ENCODE data around the gene SNX7. TPM values are rescaled to one million over a fixed set of nuclear protein-coding genes. Genes with fewer than 3 reads are reported as not detected.

Gene SNX7, protein sequence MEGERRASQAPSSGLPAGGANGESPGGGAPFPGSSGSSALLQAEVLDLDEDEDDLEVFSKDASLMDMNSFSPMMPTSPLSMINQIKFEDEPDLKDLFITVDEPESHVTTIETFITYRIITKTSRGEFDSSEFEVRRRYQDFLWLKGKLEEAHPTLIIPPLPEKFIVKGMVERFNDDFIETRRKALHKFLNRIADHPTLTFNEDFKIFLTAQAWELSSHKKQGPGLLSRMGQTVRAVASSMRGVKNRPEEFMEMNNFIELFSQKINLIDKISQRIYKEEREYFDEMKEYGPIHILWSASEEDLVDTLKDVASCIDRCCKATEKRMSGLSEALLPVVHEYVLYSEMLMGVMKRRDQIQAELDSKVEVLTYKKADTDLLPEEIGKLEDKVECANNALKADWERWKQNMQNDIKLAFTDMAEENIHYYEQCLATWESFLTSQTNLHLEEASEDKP
- 10 to 100 TPM; 38.0 to 45.1 (median 43.5) TPM for total RNA-seq
- long read RNA-seq, donor 1, transcript SNX7-201 (9 exons, 1,734 nt) = major isoform, 64 of 83 reads
- long read RNA-seq, donor 1, partial matches to known transcripts = 2 of 83 reads
- long read RNA-seq, donor 1, other reads (novel, unspliced or antisense) = 17 of 83 reads
- long read RNA-seq, donor 2, transcript SNX7-201 (9 exons, 1,734 nt) = major isoform, 6 of 11 reads
- long read RNA-seq, donor 2, partial matches to known transcripts = 1 of 11 reads
- long read RNA-seq, donor 2, other reads (novel, unspliced or antisense) = 4 of 11 reads

DNA sequence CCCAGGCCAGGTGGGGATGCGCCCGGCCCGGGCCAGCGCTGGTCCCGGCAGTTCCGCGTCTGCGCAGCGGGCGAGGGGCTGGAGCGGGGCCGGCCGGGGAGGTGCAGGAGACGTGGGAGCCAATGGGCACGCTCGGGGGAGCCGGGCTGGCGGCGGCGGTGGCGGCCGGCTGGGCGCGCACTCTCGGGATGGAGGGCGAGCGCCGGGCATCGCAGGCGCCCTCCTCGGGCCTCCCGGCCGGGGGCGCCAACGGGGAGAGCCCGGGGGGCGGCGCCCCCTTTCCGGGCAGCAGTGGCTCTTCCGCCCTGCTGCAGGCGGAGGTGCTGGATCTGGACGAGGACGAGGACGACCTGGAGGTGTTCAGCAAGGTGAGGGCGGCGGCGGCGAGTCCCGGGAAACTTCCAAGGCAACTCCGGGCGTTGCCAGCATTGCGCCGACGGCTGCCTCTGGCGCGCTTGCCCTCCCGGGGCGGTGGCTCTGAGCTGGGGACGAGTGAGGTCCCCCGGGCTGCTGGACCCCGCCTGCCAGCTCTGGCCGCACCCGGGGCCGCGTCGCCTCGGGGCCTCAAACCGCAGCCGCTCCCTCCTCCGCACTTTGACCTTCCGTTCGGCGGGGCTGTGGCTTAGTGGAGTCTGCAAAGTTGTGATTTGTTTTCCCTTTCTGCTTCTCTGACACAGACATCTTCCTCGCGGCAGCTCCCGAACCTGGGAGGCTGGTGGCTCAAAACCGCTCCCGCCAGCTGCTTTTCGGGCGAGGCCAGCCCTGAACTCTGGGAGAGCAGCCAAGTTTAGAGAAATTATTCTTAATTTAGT lies at the start of gene SNX7:
Gene SNX7 (plus strand): TSS at position 178 of the 812 bp plus-strand sequence. CDS start 11 bp downstream, at position 189.
- ATAC-seq = peak; percentile 91
- peak; percentile 86 to 91 (median 88) for DNase-seq
- Histone ChIP-seq H3K4me1 (ENCODE audit: low read depth) (peaks cover 10% of the 10 kb centered on the region), H3K4me3 (peak within 1 kb of the TSS; percentile 44), H3K9me3 (no peaks in the 10 kb centered on the region), H3K36me3 (ENCODE audit: low read depth) (no peaks in the 10 kb centered on the region)
- intact Hi-C loops (cut with DNase I, micrococcal nuclease) = no loop called here
- TF ChIP-seq, protein P1, sequence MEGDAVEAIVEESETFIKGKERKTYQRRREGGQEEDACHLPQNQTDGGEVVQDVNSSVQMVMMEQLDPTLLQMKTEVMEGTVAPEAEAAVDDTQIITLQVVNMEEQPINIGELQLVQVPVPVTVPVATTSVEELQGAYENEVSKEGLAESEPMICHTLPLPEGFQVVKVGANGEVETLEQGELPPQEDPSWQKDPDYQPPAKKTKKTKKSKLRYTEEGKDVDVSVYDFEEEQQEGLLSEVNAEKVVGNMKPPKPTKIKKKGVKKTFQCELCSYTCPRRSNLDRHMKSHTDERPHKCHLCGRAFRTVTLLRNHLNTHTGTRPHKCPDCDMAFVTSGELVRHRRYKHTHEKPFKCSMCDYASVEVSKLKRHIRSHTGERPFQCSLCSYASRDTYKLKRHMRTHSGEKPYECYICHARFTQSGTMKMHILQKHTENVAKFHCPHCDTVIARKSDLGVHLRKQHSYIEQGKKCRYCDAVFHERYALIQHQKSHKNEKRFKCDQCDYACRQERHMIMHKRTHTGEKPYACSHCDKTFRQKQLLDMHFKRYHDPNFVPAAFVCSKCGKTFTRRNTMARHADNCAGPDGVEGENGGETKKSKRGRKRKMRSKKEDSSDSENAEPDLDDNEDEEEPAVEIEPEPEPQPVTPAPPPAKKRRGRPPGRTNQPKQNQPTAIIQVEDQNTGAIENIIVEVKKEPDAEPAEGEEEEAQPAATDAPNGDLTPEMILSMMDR (IDR thresholded peaks at IDR 0.05) = no peak

DNA sequence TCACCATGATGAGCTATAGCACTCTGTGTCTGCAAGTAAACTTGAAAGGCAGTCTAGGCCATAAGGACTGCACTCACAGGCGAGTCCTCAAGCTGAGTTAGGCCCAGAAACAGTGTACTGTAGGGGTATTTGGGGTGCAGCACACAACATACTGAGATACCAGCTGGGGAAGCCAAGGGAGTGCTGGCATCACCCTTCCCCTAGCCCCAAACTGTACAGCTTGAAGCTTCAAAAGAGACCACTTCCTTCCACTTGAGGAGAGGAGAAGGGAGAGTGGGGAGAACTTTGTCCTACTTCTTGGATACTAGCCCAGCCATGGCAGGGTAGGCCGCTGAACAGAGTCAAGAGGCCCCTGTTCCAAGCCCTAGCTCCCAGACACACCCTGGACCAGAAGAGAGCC lies 24.2 kb upstream of the SNX7 start:
- H3K4me1 ChIP-seq (ENCODE audit: low read depth) = no peaks in the 10 kb centered on the region
- no peak overlapping the region for H3K4me3 ChIP-seq
- no peaks in the 10 kb centered on the region for H3K36me3 ChIP-seq (ENCODE audit: low read depth)
- H3K9me3 ChIP-seq = peaks cover 3% of the 10 kb centered on the region
- ATAC-seq (no peak), DNase-seq (no peak)
- TF ChIP-seq, protein P1 (IDR thresholded peaks at IDR 0.05) = no peak
- intact Hi-C loops (cut with DNase I, micrococcal nuclease) = no loop called here

DNA sequence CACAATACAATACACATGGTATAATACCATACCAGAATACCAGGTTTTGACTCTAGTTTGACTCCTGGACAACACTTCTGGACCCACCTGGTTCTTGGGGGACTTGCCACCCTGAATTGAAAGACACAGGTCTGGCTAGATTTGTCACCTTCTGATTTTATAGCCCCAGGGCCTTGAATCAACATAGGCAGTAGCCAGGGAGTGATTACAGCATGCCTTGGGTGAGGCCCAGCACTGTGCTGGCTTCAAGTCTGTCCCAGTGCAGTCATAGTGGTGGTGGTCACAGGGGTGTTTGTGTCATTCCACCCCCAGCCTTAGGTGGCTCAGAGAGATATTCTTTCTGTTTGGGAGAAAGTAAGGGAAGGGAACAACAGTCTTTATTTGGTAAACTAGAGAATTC lies 23.3 kb upstream of the SNX7 start:
- Histone ChIP-seq H3K4me3 (no peak overlapping the region), H3K4me1 (ENCODE audit: low read depth) (no peaks in the 10 kb centered on the region), H3K9me3 (peaks cover 3% of the 10 kb centered on the region), H3K36me3 (ENCODE audit: low read depth) (no peaks in the 10 kb centered on the region)
- ATAC-seq (no peak), DNase-seq (no peak)
- TF ChIP-seq, protein P1 (IDR thresholded peaks at IDR 0.05) = no peak
- intact Hi-C loops (cut with DNase I, micrococcal nuclease) = no loop called here

DNA sequence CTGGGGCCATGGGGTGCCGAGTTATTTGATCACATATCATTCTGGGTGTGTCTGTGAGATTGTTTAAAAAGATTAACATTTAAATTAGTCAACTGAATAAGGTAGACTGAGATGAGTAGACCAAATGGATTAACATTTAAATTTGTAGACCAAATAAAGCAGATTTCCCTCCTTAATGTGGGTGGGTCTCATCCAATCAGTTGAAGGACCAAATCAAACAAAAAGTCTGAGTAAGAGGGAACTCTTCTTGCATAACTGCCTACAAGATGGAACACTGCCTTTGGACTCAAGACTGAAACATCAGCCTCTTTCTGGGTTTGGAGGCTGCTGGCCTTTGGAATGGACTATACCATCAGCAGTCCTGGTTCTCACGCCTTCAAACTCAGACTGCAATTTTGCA lies 17.0 kb upstream of the SNX7 start:
- Histone ChIP-seq H3K4me3 (no peak overlapping the region), H3K9me3 (peaks cover 3% of the 10 kb centered on the region), H3K4me1 (ENCODE audit: low read depth) (no peaks in the 10 kb centered on the region), H3K36me3 (ENCODE audit: low read depth) (no peaks in the 10 kb centered on the region)
- TF ChIP-seq, protein P1 (IDR thresholded peaks at IDR 0.05) = no peak
- no peak for DNase-seq
- intact Hi-C loops (cut with DNase I, micrococcal nuclease) = no loop called here
- no peak for ATAC-seq

DNA sequence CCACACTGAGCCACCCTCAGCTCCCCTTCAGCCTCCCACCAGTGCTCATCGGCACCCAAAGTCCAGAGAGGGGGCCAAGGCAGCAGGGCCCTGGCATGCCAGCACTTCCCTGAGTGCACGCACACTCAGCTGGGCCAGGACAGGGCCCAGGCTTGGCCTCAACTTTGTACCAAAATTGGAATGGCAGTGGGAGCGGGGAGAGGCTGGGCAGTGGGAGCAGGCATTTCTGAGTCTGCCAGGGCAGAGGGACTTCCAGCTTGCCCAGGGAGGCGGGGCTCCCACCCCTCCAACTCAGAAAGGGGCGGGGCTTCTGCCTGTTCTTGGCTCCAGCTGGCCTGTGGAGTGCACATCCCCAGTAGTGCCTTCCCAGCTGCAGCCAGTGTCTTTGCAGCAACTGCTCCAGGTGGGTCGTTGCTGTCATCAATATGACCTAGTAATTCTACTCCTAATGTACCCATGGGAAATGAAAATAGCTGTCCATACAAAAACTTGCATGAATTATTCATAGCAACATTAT lies 10.3 kb upstream of the SNX7 start:
- TF ChIP-seq, protein P1 (IDR thresholded peaks at IDR 0.05) = no peak
- Histone ChIP-seq H3K4me3 (no peak overlapping the region), H3K9me3 (no peaks in the 10 kb centered on the region), H3K36me3 (ENCODE audit: low read depth) (no peaks in the 10 kb centered on the region), H3K4me1 (ENCODE audit: low read depth) (no peaks in the 10 kb centered on the region)
- ATAC-seq = peak; percentile 22
- DNase-seq = no peak
- intact Hi-C loops (cut with DNase I, micrococcal nuclease) = no loop called here

All from mucosa of descending colon (tissue), 3 donors.